Activated naive CD4-positive, alpha-beta T cell treated with anti-CD3 and anti-CD28 coated beads, Interleukin-2, amount 10 ng/mL, durations not matched to agents 7 days and 5 days (primary cell): ENCODE measurements around the gene SLC38A1.
"Not testable (repeated sequence)": the region's sequence is repeated elsewhere in the genome, so short reads cannot be mapped to it uniquely, and the experiment has no call there.

Experiments
- CTCF ChIA-PET: fragments of 350-600 bp; sonication (Branson Sonifier 250); formaldehyde crosslinking; loops from one replicate; lab custom pipeline; 2021; ENCODE audit warnings: antibody characterized with exemption; lab: Charles Lee
- DNase-seq: peaks from one replicate; pipeline ENCODE4 v3.0.0-alpha.2; 2020
- H3K27ac Mint-ChIP-seq: one replicate; pipeline ENCODE4 v1.8.0; 2021; ENCODE audit warnings: mild to moderate bottlenecking, moderate library complexity, mixed read lengths
- H3K27me3 Mint-ChIP-seq: one replicate; pipeline ENCODE4 v1.8.0; 2021; ENCODE audit warnings: mild to moderate bottlenecking, mixed read lengths
- H3K36me3 Mint-ChIP-seq: one replicate; pipeline ENCODE4 v1.8.0; 2021; ENCODE audit warnings: mixed read lengths
- H3K4me1 Mint-ChIP-seq: one replicate; pipeline ENCODE4 v1.8.0; 2021; ENCODE audit warnings: mixed read lengths
- H3K4me3 Mint-ChIP-seq: one replicate; pipeline ENCODE4 v1.8.0; 2021; ENCODE audit warnings: mild to moderate bottlenecking, moderate library complexity, mixed read lengths
- H3K9me3 Mint-ChIP-seq: one replicate; pipeline ENCODE4 v1.8.0; 2021; ENCODE audit warnings: mixed read lengths

The SLC38A1 gene

GRCh38 chr12:46268583-46269428 is at the start of gene SLC38A1:
SLC38A1 (minus strand) TSS chr12:46269043; CDS start chr12:46239800, 29,243 bp downstream.
- peaks cover 27% of the 10 kb centered on the region for H3K36me3 Mint-ChIP-seq
- H3K27ac Mint-ChIP-seq = no peak within 1 kb of the TSS
- H3K9me3 Mint-ChIP-seq = no peaks in the 10 kb centered on the region
- H3K4me3 Mint-ChIP-seq = no peak within 1 kb of the TSS
- H3K4me1 Mint-ChIP-seq = peaks cover 34% of the 10 kb centered on the region
- DNase-seq = peak; percentile 95
- peaks cover 6% of the 10 kb centered on the region for H3K27me3 Mint-ChIP-seq
- CTCF ChIA-PET = interaction anchor here (1.0 to 3.3 kb wide), 6 partner anchors 33 to 408 kb away, joined by 3 to 12 read pairs (median 4); no protein-coding TSS in a partner anchor

GRCh38 chr12:46318037-46318436 is 49.2 kb upstream of the SLC38A1 start:
- peaks cover 1% of the 10 kb centered on the region for H3K36me3 Mint-ChIP-seq

GRCh38 chr12:46304070-46304469 is 35.2 kb upstream of the SLC38A1 start:
- Mint-ChIP-seq H3K27ac (no peak overlapping the region), H3K27me3 (peaks cover 8% of the 10 kb centered on the region), H3K4me3 (no peak overlapping the region), H3K36me3 (no peaks in the 10 kb centered on the region), H3K4me1 (peaks cover 3% of the 10 kb centered on the region), H3K9me3 (peaks cover 5% of the 10 kb centered on the region)
- no peak for DNase-seq
- CTCF ChIA-PET = interaction anchor here (0.9 to 4.0 kb wide), 5 partner anchors 9 to 180 kb away, joined by 3 to 29 read pairs (median 4); no protein-coding TSS in a partner anchor

More at GRCh38 chr12:46318037-46318436, 49.2 kb upstream of the SLC38A1 start:
- DNase-seq = no peak
- H3K4me3 Mint-ChIP-seq = no peak overlapping the region
- H3K9me3 Mint-ChIP-seq = peaks cover 7% of the 10 kb centered on the region
- H3K27me3 Mint-ChIP-seq = peaks cover 4% of the 10 kb centered on the region
- H3K27ac Mint-ChIP-seq = no peak overlapping the region
- H3K4me1 Mint-ChIP-seq = no peaks in the 10 kb centered on the region
- CTCF ChIA-PET = interaction anchor here (0.9 kb wide), 1 partner anchor 24 kb away, joined by 3 read pairs; no protein-coding TSS in a partner anchor

DNA sequence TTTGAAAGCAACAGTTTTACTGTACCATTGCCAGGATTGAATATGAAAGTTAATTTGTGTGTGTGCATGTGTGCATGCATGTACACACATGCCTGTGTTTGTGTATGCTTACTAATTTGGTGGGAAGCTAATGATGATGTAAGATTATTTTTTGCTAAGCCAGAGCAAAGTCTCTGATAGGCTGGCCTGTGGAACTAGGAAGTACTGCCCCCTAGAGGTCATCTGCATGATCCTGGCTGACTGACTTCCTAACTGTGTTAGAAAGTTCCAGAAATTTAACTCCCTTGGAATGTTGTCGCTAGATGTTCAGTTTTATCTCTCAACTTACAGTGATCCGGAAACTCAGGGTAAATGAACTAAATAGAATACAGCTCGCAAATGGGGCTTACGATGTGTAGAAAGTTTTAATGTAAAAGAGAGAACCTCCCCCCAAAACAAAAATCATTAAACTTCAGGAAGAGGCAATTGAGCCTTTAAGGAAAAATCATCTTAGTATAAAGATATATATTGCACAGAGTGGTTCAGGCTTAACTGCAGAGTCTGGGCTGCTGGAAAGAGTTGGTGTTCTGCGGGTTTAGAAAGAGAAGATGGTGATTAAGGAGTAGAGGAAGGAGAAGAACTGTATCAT is 34.3 kb upstream of the SLC38A1 start:
- H3K27ac Mint-ChIP-seq = no peak overlapping the region
- DNase-seq = peak; percentile 60
- H3K4me3 Mint-ChIP-seq = no peak overlapping the region
- no peaks in the 10 kb centered on the region for H3K36me3 Mint-ChIP-seq
- H3K27me3 Mint-ChIP-seq = peaks cover 8% of the 10 kb centered on the region
- peaks cover 3% of the 10 kb centered on the region for H3K4me1 Mint-ChIP-seq
- H3K9me3 Mint-ChIP-seq = peaks cover 5% of the 10 kb centered on the region
- CTCF ChIA-PET = interaction anchor here (0.5 to 4.0 kb wide), 14 partner anchors 10 to 233 kb away, joined by 3 to 29 read pairs (median 3); no protein-coding TSS in a partner anchor

DNA sequence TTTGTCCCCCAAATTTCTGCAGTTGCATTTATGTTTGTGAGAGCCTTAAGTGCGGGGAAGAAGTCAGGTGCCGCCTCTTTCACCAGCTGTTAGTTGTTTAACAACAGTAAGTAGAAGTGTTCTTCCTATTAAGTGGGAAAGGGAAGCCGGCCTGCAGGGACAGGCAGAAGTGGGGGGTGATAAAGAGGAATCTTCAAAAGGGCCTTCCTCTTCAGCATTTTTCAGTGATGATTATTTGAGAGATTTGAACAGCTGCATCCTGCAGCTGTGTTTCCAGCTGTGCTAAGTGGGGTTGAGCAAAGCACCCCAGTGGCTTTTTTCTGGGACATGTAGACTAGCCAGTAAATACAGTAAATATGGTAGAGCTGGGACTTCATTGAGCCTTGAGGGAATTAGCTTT is 32.1 kb upstream of the SLC38A1 start:
- CTCF ChIA-PET = interaction anchor here (0.8 to 4.0 kb wide), 7 partner anchors 9 to 229 kb away, joined by 3 to 29 read pairs (median 3); no protein-coding TSS in a partner anchor
- H3K27ac Mint-ChIP-seq = no peak overlapping the region
- H3K9me3 Mint-ChIP-seq = no peaks in the 10 kb centered on the region
- peaks cover 12% of the 10 kb centered on the region for H3K27me3 Mint-ChIP-seq
- no peaks in the 10 kb centered on the region for H3K36me3 Mint-ChIP-seq
- H3K4me1 Mint-ChIP-seq = peaks cover 3% of the 10 kb centered on the region
- H3K4me3 Mint-ChIP-seq = no peak overlapping the region
- DNase-seq = no peak

DNA sequence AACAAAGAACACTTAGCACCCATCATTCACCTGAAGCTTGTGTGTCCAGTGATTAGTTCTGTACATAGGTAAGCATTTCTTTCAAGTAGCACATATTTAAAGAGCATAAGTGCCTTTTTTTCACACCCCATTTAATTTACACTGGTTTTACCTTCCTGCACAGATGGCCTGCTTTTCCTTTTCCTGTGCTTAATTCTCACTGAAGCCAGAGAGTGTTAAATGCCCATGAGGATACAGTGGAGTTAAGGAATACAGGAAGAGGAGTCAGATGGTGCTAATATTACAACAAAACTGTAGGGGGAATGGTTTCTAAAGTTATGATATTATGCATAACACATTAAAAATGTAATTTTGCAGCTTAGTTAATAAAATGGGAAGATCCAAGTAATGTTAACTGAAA is 31.0 kb upstream of the SLC38A1 start:
- Mint-ChIP-seq H3K4me3 (no peak overlapping the region), H3K36me3 (no peaks in the 10 kb centered on the region), H3K27me3 (peaks cover 8% of the 10 kb centered on the region), H3K9me3 (no peaks in the 10 kb centered on the region), H3K27ac (no peak overlapping the region), H3K4me1 (peaks cover 3% of the 10 kb centered on the region)
- DNase-seq = no peak
- CTCF ChIA-PET = interaction anchor here (1.2 to 2.3 kb wide), 2 partner anchors 29 to 174 kb away, joined by 3 to 11 read pairs; no protein-coding TSS in a partner anchor

DNA sequence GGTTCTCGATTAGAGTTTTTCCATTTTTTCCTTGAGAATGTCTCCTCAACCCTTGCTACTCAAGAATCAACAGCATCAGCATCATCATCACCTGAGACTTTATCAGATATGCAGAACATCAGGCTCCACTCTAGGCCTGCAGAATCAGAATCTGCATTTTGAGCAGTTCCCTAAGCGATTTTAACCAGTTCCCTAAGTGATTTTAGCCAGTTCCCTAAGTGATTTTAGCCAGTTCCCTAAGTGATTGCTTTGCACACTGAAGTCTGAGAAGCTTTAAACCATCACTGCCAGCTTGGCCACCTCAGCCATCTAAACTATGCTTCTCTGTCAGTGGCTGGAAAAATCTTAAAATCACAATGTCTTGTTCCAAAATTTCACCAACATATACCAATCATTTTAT is 29.4 kb upstream of the SLC38A1 start:
- Mint-ChIP-seq H3K36me3 (no peaks in the 10 kb centered on the region), H3K4me3 (no peak overlapping the region), H3K4me1 (peaks cover 3% of the 10 kb centered on the region), H3K9me3 (peaks cover 2% of the 10 kb centered on the region), H3K27me3 (peaks cover 4% of the 10 kb centered on the region), H3K27ac (no peak overlapping the region)
- CTCF ChIA-PET = interaction anchor here (2.3 kb wide), 1 partner anchor 173 kb away, joined by 11 read pairs; no protein-coding TSS in a partner anchor
- no peak for DNase-seq

DNA sequence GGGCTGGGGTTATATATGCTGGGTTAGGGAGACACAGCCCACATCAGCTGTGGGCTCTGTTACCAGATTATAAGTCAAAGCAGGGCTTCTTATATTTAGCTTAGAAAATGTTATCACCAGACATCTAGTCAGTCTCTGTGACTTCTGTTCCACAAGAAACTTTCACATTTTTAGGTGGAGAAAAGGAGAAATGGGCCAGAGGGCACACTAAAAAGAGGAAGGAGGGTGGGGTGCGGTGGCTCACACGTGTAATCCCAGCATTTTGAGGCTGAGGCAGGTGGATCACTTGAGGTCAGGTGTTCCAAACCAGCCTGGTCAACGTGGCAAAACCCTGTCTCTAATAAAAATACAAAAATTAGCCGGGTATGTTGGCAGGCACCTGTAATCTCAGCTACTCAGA is 28.0 kb upstream of the SLC38A1 start:
- Mint-ChIP-seq H3K27ac (no peak overlapping the region), H3K9me3 (peaks cover 8% of the 10 kb centered on the region), H3K4me1 (no peaks in the 10 kb centered on the region), H3K4me3 (no peak overlapping the region), H3K36me3 (no peaks in the 10 kb centered on the region), H3K27me3 (peaks cover 13% of the 10 kb centered on the region)
- CTCF ChIA-PET = no interaction called here
- no peak for DNase-seq

DNA sequence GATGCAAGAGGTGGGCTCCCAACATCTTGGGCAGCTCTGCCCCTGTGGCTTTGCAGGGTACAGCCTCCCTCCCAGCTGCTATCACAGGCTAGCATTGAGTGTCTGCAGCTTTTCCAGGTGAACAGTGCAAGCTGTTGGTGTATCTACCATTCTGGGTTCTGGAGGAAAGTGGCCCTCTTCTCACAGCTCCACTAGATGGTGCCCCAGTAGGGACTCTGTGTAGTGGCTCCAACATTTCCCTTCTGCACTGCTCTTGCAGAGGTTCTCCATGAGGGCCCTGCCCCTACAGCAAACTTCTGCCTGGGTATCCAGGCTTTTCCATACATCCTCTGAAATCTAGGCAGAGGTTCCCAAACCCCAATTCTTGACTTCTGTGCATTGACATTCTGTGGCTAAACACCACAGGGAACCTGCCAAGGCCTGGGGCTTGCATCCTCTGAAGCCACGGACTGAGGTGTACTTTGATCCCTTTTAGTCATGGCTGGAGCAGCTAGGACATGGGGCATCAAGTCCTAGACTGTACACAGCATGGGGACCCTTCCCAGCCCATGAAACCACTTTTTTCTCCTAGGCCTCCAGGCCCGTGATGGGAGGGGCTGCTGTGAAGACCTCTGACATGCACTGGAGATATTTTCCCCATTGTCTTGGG is 24.0 kb upstream of the SLC38A1 start:
- no peak overlapping the region for H3K4me3 Mint-ChIP-seq
- no peaks in the 10 kb centered on the region for H3K4me1 Mint-ChIP-seq
- no peaks in the 10 kb centered on the region for H3K36me3 Mint-ChIP-seq
- CTCF ChIA-PET = interaction anchor here (0.9 to 1.8 kb wide), 3 partner anchors 9 to 729 kb away, joined by 3 to 4 read pairs (median 4); no protein-coding TSS in a partner anchor
- no peak overlapping the region for H3K27ac Mint-ChIP-seq
- no peak for DNase-seq
- H3K27me3 Mint-ChIP-seq = peaks cover 13% of the 10 kb centered on the region
- peaks cover 26% of the 10 kb centered on the region for H3K9me3 Mint-ChIP-seq

DNA sequence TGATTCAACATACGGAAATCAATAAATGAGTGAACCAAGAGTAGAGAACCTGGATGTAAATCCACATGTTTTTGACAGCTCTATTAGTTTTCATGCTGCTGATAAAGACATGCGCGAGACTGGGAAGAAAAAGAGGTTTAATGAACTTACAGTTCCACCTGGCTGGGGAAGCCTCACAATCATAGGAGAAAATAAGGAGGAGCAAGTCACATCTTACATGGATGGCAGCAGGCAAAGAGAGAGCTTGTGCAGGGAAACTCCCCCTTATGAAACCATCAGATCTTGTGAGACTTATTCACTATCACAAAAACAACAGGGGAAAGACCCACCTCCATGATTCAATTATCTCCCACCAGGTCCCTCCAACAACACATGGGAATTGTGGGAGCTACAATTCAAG is 23.1 kb upstream of the SLC38A1 start:
- not testable (repeated sequence) for DNase-seq, H3K4me3 Mint-ChIP-seq, H3K27ac Mint-ChIP-seq, H3K36me3 Mint-ChIP-seq, H3K4me1 Mint-ChIP-seq
- CTCF ChIA-PET = interaction anchor here (0.9 to 1.8 kb wide), 2 partner anchors 9 to 11 kb away, joined by 4 read pairs; no protein-coding TSS in a partner anchor
- Mint-ChIP-seq H3K27me3 (peaks cover 11% of the 10 kb centered on the region), H3K9me3 (peaks cover 35% of the 10 kb centered on the region)

DNA sequence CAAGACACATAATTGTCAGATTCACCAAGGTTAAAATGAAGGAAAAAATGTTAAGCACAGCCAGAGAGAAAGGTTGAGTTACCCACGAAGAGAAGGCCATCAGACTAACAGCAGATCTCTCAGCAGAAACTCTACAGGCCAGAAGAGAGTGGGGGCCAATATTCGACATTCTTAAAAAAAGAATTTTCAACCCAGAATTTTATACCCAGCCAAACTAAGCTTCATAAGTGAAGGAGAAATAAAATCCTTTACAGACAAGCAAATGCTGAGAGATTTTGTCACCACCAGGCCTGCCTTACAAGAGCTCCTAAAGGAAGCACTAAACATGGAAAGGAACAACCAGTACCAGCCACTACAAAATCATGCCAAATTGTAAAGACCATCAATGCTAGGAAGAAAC is 16.3 kb upstream of the SLC38A1 start:
- H3K27ac Mint-ChIP-seq, H3K27me3 Mint-ChIP-seq, H3K4me3 Mint-ChIP-seq, CTCF ChIA-PET, H3K4me1 Mint-ChIP-seq, DNase-seq: not testable (repeated sequence)
- H3K36me3 Mint-ChIP-seq = peaks cover 28% of the 10 kb centered on the region
- H3K9me3 Mint-ChIP-seq = peaks cover 66% of the 10 kb centered on the region

GRCh38 chr12:46282829-46283228 is 14.0 kb upstream of the SLC38A1 start:
- peaks cover 55% of the 10 kb centered on the region for H3K9me3 Mint-ChIP-seq
- H3K4me1 Mint-ChIP-seq = no peaks in the 10 kb centered on the region
- H3K4me3 Mint-ChIP-seq = no peak overlapping the region
- no peak overlapping the region for H3K27ac Mint-ChIP-seq
- DNase-seq = no peak
- CTCF ChIA-PET = interaction anchor here (1.0 kb wide), 1 partner anchor 157 kb away, joined by 4 read pairs; no protein-coding TSS in a partner anchor
- H3K27me3 Mint-ChIP-seq = no peaks in the 10 kb centered on the region
- peaks cover 35% of the 10 kb centered on the region for H3K36me3 Mint-ChIP-seq

- CTCF ChIA-PET = no interaction called here
Observed at GRCh38 chr12:46276756-46277155, 7.9 kb upstream of the SLC38A1 start.

More at GRCh38 chr12:46276756-46277155, 7.9 kb upstream of the SLC38A1 start:
- no peak overlapping the region for H3K27ac Mint-ChIP-seq
- peaks cover 1% of the 10 kb centered on the region for H3K9me3 Mint-ChIP-seq
- peaks cover 10% of the 10 kb centered on the region for H3K4me1 Mint-ChIP-seq
- no peak overlapping the region for H3K4me3 Mint-ChIP-seq
- peaks cover 42% of the 10 kb centered on the region for H3K36me3 Mint-ChIP-seq
- no peaks in the 10 kb centered on the region for H3K27me3 Mint-ChIP-seq
- no peak for DNase-seq
